Stimulated activated CD4-positive, alpha-beta T cell treated with anti-CD3 and anti-CD28 coated beads, Interleukin-2, amount 100 ng/mL, for 48 hours (primary cell): Measurements from ENCODE around the gene STMN3.
"Not testable (repeated sequence)": the region's sequence is repeated elsewhere in the genome, so short reads cannot be mapped to it uniquely, and the experiment has no call there.

Experiments
- DNase-seq, 2 donors: peaks; one replicate each; pipeline ENCODE4 v3.0.0-alpha.2; 2020

The STMN3 gene

GRCh38 chr20:63628246-63628975 lies 24.8 kb downstream of the STMN3 start:
- DNase-seq = peak; percentile 61 to 64

DNA sequence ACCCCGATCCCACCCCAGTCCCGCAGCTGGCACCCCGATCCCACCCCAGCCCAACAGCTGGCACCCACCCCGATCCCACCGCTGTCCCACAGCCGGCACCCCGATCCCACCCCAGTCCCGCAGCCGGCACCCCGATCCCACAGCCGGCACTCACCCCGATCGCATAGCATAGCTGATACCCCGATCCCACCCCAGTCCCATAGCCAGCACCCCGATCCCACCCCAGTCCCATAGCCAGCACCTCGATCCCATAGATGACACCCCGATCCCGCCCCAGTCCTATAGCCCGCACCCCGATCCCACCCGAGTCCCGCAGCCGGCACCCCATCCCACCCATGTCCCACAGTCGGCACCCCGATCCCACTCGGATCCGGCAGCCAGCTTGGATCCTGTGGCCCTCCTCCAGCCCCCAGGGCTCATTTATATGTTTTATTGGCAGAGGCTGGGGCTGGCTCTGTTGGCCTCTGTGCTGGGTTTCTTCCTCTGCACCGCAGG lies 25.4 kb downstream of the STMN3 start:
- DNase-seq = no peak

- DNase-seq = peak in 1 of 2 donors; percentile 89
Observed at GRCh38 chr20:63627129-63627750, 26.0 kb downstream of the STMN3 start.

- DNase-seq = peak; percentile 59 to 93
Observed at GRCh38 chr20:63626424-63627128, 26.6 kb downstream of the STMN3 start, which contains the start of gene GMEB2. Gene GMEB2 (minus strand): TSS chr20:63627101. CDS start chr20:63619397, 7,704 bp downstream.

- DNase-seq = no peak
Observed at GRCh38 chr20:63625771-63626423, 27.3 kb downstream of the STMN3 start.

DNA sequence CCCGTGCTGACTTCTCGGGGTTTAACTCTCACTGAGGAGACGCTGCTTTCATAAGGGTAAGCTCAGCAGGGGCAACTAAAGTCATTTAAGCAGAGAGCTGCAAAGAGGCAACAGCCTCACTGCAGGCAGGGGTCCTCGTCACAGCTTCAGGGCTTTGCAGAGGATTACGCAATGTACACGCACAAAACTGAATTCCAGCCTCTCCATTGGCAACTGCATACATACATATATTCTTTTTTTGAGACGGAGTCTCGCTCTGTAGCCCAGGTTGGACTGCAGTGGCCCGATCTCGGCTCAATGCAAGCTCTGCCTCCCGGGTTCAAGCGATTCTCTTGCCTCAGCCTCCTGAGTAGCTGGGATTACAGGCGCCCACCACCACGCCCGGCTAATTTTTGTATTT lies 28.7 kb downstream of the STMN3 start:
- no peak for DNase-seq

DNA sequence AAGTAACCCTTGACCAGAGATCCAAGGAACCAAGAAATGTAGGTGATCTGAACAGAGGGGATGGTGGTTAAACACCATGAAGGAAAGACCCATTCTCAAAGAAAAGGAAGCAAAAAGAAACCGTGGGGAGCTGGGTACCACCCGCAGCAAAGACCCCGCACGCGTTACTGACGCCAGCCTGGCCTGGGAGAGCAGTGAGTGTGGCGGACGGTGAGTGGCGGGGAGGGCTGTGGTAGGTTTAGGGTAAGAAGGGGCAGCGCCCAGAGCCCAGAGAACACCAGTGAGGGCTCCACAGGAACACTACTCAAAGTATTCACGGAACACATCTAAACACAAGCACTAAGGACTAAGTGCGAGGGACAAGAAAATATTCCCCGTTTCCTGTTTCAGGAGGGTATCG lies 30.5 kb downstream of the STMN3 start:
- DNase-seq = no peak

DNA sequence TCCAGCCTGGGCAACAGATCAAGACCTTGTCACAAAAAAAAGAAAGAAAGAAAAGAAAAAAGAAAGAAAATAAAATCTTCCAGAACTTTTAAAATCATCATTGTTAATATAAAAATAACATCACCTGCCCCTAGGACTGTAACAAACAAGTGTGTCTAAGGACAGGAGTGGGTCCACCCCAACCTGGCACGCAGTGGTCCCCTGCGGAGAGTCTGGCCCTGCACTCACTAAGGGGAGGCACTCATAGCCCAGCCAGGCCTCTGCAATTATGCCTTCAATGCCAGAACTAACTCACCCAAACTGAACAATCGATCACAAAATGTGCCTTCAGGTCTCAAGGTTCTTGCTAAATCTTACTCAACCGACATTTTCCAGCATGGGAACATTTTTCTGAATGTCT lies 31.1 kb downstream of the STMN3 start:
- DNase-seq = no peak

GRCh38 chr20:63620991-63621390 lies 32.2 kb downstream of the STMN3 start:
- DNase-seq = no peak

GRCh38 chr20:63619505-63619904 lies 33.7 kb downstream of the STMN3 start:
- no peak for DNase-seq

DNA sequence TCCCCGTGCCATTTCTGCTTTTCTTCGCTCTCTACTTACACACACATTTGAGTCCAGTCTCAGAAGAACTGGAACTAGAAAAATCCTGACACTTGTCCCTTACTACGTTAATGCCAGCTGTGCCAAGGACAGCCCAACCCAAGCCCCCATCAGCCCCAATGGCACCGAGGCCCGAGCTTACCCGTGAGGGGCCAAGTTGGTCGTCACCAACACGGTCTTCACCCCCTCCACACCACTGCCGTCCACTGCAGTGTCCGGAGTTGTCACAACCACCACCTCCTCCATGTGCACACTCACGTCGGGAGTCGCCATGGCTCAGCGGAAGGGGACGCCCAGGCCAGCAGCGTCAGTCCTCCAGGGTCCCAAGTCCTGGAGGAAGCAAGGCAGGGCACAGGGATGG lies 34.1 kb downstream of the STMN3 start:
- no peak for DNase-seq

DNA sequence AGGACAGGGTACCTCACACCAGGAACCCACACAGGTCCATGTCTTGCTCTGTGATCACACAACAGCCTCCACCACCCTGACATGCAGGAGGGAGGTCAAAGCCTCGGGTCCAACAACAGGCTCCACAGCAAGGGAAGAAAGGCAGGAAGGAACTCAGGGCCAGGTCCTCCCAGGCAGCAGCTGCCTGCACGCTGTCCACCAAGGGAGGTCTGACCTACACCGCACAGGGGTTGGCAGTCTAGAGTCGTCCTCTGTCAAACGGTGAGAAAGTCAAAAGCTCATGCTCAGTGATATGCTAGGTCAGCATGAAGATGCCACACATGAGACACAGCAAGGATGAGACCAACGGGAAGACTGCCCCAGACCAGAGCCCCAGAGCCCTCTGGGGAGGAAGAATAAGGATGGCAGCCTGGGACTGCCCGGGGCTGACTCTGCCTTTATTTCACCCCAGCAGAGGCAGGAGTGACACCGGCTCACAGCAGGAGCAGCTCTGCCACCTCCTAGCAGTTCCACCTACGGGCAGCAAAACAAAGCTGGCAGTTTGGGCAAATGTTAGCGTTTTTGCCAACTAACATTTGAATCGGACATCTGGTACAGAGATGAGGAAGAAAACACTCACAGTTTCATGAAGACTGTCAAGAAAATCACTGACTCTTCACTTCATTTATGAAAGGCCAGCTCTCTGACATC lies 34.8 kb downstream of the STMN3 start:
- no peak for DNase-seq

GRCh38 chr20:63617876-63618265 lies 35.4 kb downstream of the STMN3 start:
- no peak for DNase-seq

- DNase-seq = no peak
Observed at GRCh38 chr20:63617092-63617875, 35.9 kb downstream of the STMN3 start.

DNA sequence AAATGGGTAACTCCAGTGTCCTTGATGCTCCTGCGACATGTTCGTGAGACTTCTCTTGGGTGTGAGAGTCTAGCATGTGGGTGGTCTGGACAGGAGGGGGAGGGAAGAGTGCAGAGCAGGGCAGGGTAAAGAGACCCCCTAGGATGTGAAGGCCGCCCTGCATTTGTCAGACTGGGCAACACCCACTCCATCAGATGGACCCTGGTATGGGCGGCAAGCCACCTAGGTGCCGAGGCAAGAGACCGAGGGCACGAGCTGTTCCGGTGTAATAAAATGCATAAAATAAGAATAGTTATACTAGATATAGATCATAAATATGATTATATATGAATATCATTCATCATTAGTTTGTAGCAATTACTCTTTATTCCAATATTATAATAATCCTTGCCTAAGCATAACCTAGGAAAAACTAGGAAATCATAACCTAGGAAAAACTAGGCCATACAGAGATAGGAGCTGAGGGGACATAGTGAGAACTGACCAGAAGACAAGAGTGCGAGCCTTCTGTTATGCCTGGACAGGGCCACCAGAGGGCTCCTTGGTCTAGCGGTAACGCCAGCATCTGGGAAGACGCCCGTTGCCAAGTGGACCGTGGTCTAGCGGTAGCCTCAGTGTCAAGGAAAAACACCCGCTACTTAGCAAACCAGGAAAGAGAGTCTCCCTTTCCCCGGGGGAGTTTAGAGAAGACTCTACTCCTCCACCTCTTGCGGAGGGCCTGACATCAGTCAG lies 39.2 kb downstream of the STMN3 start:
- DNase-seq = not testable (repeated sequence)

GRCh38 chr20:63612276-63612931 lies 40.8 kb downstream of the STMN3 start:
- no peak for DNase-seq

- no peak for DNase-seq
Observed at GRCh38 chr20:63611646-63612045, 41.6 kb downstream of the STMN3 start.

DNA sequence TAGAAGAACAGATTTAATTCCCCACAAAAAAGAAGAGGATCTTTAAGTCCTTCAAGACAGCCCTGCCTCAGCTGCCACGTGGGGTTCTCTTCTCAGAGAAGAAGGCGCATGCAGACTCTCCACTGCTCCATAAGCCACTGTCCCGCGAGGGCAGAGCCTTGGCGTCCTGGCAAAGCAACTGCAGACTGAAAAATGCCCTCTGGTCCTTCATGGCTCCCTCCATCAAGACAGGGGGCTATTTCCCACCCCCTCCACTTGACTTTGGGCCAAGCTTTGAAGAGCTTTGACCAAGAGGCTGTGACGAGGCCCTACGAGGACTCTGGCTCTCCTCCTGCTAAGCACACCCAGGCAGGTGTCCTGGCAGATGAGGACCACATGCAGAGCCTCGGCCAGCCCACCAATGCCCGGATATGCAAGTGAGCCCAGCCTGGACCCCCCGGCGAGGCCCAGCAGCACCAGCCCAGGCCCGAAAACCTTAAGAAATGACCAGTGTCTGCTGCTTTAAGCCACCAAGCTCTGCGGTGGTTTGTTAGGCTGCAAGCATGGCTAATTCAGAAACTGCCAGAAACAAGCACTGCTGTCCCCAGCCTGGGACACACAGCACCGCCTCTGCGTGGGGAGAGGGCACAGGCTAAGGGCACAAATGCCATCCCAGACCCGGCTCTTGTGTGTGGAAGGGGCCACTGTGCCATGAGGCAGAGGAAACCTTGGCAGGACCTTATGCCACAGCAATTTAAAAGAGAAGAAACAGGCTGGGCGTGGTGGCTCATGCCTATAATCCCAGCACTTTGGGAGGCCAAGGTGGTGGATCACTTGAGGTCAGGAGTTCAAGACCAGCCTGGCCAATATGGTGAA lies 42.4 kb downstream of the STMN3 start:
- no peak for DNase-seq

DNA sequence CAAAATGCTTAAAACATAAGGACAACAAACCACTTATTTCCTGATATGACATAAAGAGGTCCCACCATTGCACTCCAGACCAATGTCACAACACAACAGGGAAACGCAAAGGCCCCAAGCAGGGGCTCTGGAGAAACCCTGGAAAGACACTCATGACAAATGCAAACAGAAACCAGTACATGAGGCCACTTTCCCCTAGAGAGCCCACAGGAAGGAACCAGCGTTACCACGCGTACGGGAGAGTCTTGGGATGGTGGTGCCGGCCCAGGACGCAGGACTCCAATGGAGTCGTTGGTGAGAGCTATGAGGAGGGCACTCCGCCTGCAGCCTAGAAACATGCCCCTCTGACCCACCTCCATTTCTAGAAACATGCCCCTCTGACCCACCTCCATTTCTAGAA lies 46.5 kb downstream of the STMN3 start:
- DNase-seq = no peak

DNA sequence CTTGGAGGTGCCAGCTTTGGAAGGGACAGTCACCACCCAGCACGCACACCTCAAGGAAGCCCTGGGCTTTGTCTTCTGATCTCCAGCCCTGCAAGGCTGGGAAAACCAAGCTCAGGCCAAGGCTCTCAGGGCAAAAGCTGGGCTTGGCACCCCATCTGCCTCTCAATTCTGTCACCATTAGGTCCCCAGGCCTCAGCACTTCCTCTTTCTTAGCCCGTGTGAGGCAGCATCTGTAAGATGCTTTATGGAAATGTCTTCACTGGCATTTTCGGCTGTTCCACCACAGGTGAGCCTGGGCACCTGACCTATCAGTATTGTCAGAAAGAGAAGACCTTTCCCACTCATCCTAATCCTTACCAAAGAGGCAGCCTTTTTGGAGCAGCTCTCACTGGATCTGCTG lies 50.9 kb downstream of the STMN3 start:
- no peak for DNase-seq
